Activated CD8-positive, alpha-beta memory T cell treated with anti-CD3 and anti-CD28 coated beads for 48 hours (primary cell): ENCODE data around the gene UGT1A3.
"Not testable (repeated sequence)": the region's sequence is repeated elsewhere in the genome, so short reads cannot be mapped to it uniquely, and the experiment has no call there.

Experiments used
- DNase-seq, 3 experiments: peaks; one replicate each; pipeline ENCODE4 v3.0.0-alpha.2; 2020; ENCODE audit warnings: low read depth in 2 of 3, low spot score in 2 of 3

UGT1A3 gene

DNA sequence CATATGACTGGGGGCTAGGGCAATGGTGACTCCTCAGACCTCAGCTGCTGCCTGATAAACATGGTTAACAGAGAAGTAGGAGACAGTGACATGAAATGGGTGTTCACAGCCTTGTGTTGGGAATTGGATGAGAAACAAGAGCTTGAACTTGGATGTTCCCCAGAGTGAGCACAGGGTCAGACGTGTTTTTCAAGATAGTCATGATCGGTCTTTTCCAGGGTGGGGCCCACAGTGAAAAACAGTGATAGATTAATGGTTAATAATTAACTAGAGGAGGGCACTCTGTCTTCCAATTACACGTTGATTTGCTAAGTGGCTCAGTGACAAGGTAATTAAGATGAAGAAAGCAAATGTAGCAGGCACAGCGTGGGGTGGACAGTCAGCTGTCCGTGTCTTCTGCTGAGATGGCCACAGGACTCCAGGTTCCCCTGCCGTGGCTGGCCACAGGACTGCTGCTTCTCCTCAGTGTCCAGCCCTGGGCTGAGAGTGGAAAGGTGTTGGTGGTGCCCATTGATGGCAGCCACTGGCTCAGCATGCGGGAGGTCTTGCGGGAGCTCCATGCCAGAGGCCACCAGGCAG is at the start of gene UGT1A3:
Gene UGT1A3 (plus strand): TSS at position 320 of the 579 bp plus-strand sequence. CDS start 85 bp downstream, at position 405.
- DNase-seq: no peak

DNA sequence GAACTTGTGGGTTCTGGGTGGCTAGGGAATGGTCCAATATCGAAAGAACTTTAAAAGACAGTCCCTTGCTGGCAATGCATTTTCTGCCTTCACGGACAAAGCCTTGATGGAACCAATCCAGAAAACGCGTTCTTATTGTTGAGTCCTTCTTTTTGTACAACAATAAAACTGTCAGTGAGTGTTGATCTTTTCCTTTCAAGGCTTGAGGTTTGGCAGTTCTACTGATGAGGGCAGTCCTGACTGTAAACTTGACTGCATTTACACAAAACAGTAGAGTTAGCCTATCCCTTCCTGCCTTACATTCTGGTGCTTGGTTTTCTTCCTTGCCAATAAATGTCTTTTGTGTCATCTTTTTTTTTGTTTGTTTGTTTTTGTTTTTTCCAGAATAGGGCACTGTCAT is 49.6 kb upstream of the UGT1A3 start:
- DNase-seq: no peak

DNA sequence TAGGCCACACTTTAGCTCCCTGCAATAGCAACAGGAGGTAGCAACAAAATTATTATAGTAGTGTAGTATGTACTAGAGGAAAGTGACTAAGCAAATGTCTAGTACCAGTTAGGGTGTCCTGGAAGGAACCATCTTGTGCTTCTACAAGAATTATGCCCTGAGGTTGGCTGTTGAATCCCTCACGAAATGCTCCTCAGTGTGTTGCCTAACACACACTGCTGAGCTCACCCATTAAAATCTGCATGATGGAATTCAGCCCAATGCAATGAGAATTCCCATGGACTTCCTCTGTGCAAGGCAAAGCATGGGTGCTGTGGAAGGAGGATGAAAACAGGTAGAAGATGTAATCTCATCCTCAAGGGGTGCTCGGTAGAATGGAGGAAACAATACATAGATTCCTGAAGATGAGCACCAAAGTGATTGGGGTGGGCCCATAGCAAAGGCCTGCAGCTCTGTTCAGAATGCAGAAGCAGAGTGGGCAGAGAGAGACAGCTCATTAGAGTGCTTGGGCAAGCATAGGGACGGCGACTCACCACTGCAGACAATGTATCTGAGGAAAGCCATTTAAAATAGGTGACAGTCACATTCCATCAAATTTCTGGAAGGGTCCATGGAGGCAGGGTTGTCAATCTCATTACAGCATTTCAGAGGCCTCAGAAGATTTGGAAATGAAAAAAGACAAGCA is 48.3 kb upstream of the UGT1A3 start:
- no peak for DNase-seq

GRCh38 chr2:233681521-233682099 is 47.2 kb upstream of the UGT1A3 start, which contains the start of gene UGT1A7:
Gene UGT1A7, plus strand, starts transcription at chr2:233681901. Its CDS starts 37 bp downstream, at chr2:233681938.
- no peak for DNase-seq

DNA sequence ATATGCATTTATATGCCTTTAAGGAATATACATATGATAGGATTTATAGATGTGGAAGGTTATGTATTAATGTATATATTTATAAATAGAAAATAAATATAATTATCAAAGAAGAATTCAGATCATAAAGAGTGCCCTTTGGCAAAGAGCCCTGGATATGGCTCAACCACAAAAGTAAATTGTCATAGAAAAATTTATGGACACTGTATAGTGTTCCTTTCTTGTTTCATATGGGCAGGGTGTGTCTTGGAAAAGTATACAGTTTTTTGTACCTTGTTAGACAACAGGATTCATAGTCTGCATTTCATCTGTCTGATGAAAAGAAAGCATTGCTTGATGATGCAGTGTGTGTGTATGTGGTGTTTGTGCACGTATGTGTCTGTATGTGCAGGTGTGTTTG is 44.2 kb upstream of the UGT1A3 start:
- no peak for DNase-seq

GRCh38 chr2:233686928-233687327 is 41.9 kb upstream of the UGT1A3 start:
- no peak for DNase-seq

DNA sequence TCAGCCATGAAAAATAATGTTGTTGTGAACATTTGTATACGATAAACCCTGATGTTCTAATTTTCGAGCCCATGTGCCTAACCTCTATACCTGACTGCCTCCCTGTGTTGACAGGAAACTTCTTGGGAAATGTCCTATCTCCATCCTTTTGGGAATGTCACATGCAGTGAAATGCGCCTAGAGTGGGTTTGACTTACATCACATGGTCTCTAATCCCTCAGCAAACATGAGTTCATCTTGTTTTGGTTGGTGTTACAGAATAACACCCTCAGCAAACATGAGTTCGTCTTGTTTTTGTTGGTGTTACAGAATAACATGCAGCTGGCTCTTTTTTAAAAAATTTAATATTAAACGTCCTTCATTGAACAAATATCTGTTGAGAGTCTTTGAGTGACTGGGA is 40.5 kb upstream of the UGT1A3 start:
- no peak for DNase-seq

GRCh38 chr2:233689031-233689430 is 39.8 kb upstream of the UGT1A3 start:
- DNase-seq: no peak

- no peak for DNase-seq
These were observed 39.3 kb upstream of the UGT1A3 start for GRCh38 chr2:233689501-233689900.

- DNase-seq: no peak
These were observed 38.4 kb upstream of the UGT1A3 start for GRCh38 chr2:233690444-233690843.

GRCh38 chr2:233691443-233692433 is 37.1 kb upstream of the UGT1A3 start:
- no peak for DNase-seq

GRCh38 chr2:233692648-233693047 is 36.2 kb upstream of the UGT1A3 start, which contains the start of gene UGT1A6:
Gene UGT1A6, plus strand, starts transcription at chr2:233692890. Its CDS starts 115 bp downstream, at chr2:233693005.
- no peak for DNase-seq

DNA sequence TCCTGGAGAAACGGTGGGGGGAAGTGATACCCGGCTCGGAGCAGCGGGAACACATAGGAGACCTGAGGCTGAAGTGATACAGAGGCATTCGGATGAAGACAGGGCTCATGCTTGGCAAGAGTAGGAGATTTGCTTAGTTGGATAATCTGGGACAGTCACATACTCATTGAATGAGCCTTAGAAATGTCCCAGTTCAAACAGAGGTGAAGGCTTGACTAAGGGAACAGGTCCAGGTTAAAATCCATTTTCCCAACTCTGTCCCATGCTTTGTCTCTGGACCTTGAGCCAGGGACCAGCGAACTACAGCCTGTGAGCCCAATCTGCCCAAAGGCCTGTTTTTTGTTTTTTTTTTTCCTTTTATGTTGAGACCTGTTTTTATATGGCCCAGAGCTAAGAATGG is 34.9 kb upstream of the UGT1A3 start:
- no peak for DNase-seq

GRCh38 chr2:233698740-233699139 is 30.1 kb upstream of the UGT1A3 start:
- DNase-seq: no peak

GRCh38 chr2:233699424-233700027 is 29.3 kb upstream of the UGT1A3 start:
- no peak for DNase-seq

DNA sequence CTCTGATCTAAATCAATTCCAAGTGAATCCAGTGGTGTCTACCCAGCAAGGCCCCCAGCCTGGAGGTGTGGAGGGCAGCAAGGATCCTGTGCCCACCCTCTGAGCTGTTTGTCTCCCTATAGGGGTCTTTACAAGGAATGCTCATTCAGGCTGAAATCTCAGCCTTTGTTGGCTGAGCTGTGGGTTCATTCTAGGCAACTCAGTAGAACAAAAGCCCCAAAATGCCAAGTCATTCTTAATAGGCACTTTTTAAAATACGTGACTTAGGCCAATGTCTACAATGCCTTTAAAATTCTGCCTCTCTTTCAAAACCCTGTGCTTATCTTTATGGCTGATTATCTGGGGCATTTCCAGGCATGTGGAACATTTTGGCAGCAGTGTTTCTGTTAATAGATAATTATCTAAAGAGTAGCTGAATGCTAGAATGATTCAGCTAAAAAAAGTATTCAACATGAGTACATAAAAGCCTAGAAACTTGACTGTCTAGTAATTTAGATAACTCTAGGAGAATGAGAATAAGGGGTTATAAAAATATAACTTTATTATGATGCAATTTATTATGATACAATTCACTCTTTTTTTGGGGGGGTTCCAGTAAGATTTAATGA is 28.7 kb upstream of the UGT1A3 start:
- DNase-seq: no peak

DNA sequence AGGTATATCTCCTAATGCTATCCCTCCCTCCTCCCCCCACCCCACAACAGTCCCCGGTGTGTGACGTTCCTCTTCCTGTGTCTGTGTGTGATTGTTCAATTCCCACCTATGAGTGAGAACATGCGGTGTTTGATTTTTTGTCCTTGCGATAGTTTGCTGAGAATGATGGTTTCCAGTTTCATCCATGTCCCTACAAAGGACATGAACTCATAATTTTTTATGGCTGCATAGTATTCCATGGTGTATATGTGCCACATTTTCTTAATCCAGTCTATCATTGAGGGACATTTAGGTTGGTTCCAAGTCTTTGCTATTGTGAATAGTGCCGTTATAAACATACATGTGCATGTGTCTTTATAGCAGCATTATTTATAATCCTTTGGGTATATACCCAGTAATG is 28.0 kb upstream of the UGT1A3 start:
- not testable (repeated sequence) for DNase-seq

- DNase-seq: no peak
These were observed 26.6 kb upstream of the UGT1A3 start for GRCh38 chr2:233702238-233702637.

- no peak for DNase-seq
These were observed 22.8 kb upstream of the UGT1A3 start for GRCh38 chr2:233705911-233706506.

GRCh38 chr2:233706720-233707119 is 22.1 kb upstream of the UGT1A3 start:
- DNase-seq: no peak
